MCF 10A (cell line): Measurements from ENCODE around the gene BATF3. TPM values are rescaled to one million over a fixed set of nuclear protein-coding genes. Genes with fewer than 3 reads are reported as not detected.
A peak's percentile ranks its signal among the peaks of the same experiment; 100 is the strongest.

Experiments
- BruUV-seq: library from RNA; stranded (reverse); fragments of 400-500 nt; replicated peaks from 2 replicates; lab custom pipeline; 2021; lab: Mats Ljungman, UMichigan
- CTCF ChIA-PET: fragments of 300-600 bp; sonication (Branson Sonifier 250); formaldehyde crosslinking; extraction: SDS; loops from one replicate; lab custom pipeline; 2021; ENCODE audit warnings: antibody characterized with exemption, inconsistent platforms; lab: Yijun Ruan, JAX
- POLR2A ChIA-PET: fragments of 300-600, 350-650 bp; sonication (Branson Sonifier 250); formaldehyde crosslinking; extraction: SDS; loops from one replicate; lab custom pipeline; 2020; ENCODE audit warnings: antibody characterized with exemption, inconsistent platforms; lab: Yijun Ruan, JAX
- DNase-seq: peaks from one replicate; pipeline ENCODE4 v3.0.0-alpha.2; 2018; ENCODE audit not compliant: unreplicated experiment
- H3K27ac Mint-ChIP-seq: one replicate; pipeline ENCODE4 v1.8.0; 2022; ENCODE audit warnings: mild to moderate bottlenecking, low read depth, mixed read lengths; ENCODE audit not compliant: unreplicated experiment
- H3K27me3 Mint-ChIP-seq: one replicate; pipeline ENCODE4 v1.8.0; 2022; ENCODE audit warnings: mixed read lengths; ENCODE audit not compliant: insufficient read depth, unreplicated experiment
- H3K36me3 Mint-ChIP-seq: one replicate; pipeline ENCODE4 v1.8.0; 2022; ENCODE audit warnings: mild to moderate bottlenecking, moderate library complexity, mixed read lengths; ENCODE audit not compliant: insufficient read depth, unreplicated experiment
- H3K4me1 Mint-ChIP-seq: one replicate; pipeline ENCODE4 v1.8.0; 2022; ENCODE audit warnings: mixed read lengths; ENCODE audit not compliant: insufficient read depth, unreplicated experiment
- H3K4me3 Mint-ChIP-seq: one replicate; pipeline ENCODE4 v1.8.0; 2022; ENCODE audit warnings: mild to moderate bottlenecking, moderate library complexity, mixed read lengths; ENCODE audit not compliant: unreplicated experiment
- H3K9me3 Mint-ChIP-seq: one replicate; pipeline ENCODE4 v1.8.0; 2022; ENCODE audit warnings: mixed read lengths; ENCODE audit not compliant: unreplicated experiment
- intact Hi-C: fragments of 100-400 bp; cut with micrococcal nuclease; formaldehyde crosslinking; loops from 2 replicates; pipeline ENCODE4 v1.14.1; 2022
- total RNA-seq: library from RNA; stranded (reverse); gene quantifications from 2 replicates; pipeline ENCODE4 v1.2.3, GENCODE V29; 2022
- TF ChIP-seq, protein P1 (sequence below): fragments of 200-600 bp; IDR thresholded peaks from one replicate; pipeline ENCODE4 v1.8.0; 2022; ENCODE audit warnings: antibody characterized with exemption, mild to moderate bottlenecking; ENCODE audit not compliant: unreplicated experiment

The BATF3 gene
- total RNA-seq, 1 experiment from 2014 or later: 1.5 TPM

DNA sequence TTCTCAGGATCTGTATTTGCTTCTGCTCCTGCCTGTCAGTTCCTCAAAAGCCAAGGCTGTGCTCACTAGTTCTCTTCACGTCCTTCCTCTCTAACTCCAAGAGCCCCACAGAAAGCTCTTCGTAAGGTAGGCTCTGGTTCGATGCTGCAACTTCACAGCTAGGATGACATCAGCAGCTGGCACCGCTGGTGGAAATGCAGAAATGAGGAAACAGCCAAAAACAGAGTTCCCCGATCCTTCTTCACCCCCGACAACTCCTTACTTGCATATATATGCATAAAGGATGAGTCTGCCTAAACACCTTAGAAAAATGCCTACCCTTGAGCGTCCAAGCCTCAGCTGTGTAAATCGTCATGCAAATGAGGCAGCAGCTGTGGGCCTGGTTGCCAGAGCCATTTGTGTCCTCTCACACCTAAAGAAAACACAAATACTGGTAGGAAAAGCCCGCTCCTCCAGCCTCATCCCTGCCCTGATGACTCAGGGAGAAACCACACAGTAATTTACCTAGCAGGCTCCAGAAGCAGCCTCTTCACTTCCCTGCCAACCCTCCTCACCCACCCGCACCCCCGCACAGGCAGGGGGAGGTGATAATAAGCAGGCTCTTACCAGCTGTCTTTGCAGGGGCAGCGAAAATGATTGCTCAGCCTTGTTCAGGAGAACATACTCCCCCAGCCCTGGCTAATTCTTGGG lies 28.2 kb downstream of the BATF3 start:
- Mint-ChIP-seq H3K4me3 (peak overlapping the region; percentile 50), H3K9me3 (no peaks in the 10 kb centered on the region), H3K36me3 (no peaks in the 10 kb centered on the region), H3K27ac (peak overlapping the region; percentile 29), H3K27me3 (no peaks in the 10 kb centered on the region), H3K4me1 (peaks cover 31% of the 10 kb centered on the region)
- ChIA-PET CTCF (interaction anchor here (0.6 to 3.9 kb wide), 7 partner anchors 17 to 211 kb away, joined by 3 to 19 read pairs (median 4); no protein-coding TSS in a partner anchor), POLR2A (interaction anchor here (0.6 to 1.6 kb wide), 16 partner anchors 11 to 385 kb away, joined by 3 to 5 read pairs (median 3); partner anchors contain the start of gene ATF3)
- TF ChIP-seq, protein P1, sequence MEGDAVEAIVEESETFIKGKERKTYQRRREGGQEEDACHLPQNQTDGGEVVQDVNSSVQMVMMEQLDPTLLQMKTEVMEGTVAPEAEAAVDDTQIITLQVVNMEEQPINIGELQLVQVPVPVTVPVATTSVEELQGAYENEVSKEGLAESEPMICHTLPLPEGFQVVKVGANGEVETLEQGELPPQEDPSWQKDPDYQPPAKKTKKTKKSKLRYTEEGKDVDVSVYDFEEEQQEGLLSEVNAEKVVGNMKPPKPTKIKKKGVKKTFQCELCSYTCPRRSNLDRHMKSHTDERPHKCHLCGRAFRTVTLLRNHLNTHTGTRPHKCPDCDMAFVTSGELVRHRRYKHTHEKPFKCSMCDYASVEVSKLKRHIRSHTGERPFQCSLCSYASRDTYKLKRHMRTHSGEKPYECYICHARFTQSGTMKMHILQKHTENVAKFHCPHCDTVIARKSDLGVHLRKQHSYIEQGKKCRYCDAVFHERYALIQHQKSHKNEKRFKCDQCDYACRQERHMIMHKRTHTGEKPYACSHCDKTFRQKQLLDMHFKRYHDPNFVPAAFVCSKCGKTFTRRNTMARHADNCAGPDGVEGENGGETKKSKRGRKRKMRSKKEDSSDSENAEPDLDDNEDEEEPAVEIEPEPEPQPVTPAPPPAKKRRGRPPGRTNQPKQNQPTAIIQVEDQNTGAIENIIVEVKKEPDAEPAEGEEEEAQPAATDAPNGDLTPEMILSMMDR: no peak
- peak; percentile 95 for DNase-seq
- TSS peak; percentile 71 for BruUV-seq
- intact Hi-C loops: loop anchor here (2.0 kb wide), 1 partner anchor 63 kb away; the partner anchor contains the start of gene ATF3

DNA sequence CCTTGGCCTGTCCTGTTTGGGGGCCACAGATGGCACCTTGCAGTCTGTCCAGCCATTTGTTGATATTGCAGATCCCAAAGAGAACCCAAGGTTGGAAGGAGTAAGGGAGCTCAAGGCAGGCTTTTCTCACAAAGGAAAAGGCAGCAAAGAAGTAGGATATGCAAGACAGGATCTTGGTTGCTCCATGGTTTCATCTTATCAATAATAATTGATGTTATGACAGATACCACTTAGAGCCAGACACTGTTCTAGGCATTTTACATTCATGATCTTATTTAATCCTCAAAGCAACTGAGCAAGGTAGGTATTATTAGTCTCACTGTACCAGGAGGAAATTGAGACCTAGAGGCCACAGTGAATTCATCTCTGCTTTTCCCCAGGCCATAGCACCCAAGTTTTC lies 28.8 kb downstream of the BATF3 start:
- TF ChIP-seq, protein P1: no peak
- Mint-ChIP-seq H3K4me1 (peaks cover 31% of the 10 kb centered on the region), H3K9me3 (no peaks in the 10 kb centered on the region), H3K27ac (peak overlapping the region; percentile 29), H3K36me3 (no peaks in the 10 kb centered on the region), H3K27me3 (no peaks in the 10 kb centered on the region), H3K4me3 (peak overlapping the region; percentile 50)
- ChIA-PET POLR2A (interaction anchor here (0.7 to 1.6 kb wide), 13 partner anchors 15 to 385 kb away, joined by 3 to 5 read pairs (median 3); partner anchors contain the start of gene ATF3), CTCF (interaction anchor here (0.8 to 3.9 kb wide), 3 partner anchors 18 to 194 kb away, joined by 4 to 19 read pairs (median 4); no protein-coding TSS in a partner anchor)
- intact Hi-C loops: loop anchor here (2.0 kb wide), 1 partner anchor 62 kb away; the partner anchor contains the start of gene ATF3
- no peak for DNase-seq
- no TSS peak for BruUV-seq

DNA sequence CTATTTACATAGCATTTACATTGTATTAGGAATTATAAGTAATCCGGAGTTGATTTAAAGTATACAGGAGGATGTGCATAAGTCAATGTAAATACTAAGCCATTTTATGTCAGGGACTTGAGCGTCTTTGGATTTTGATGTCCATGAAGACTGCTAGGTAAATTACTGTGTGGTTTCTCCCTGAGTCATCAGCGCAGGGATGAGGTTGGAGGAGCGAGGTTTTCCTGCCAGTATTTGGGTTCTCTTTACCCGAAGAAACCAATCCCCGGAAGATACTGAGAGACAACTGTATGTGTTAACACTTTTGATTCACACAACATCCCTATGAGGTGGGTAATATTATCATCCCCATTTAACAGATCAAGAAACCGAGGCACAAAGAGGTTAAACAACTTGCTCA lies 29.3 kb downstream of the BATF3 start:
- CTCF ChIA-PET: no interaction called here
- TF ChIP-seq, protein P1: no peak
- POLR2A ChIA-PET: no interaction called here
- intact Hi-C loops: loop anchor here (2.0 kb wide), 1 partner anchor 62 kb away; the partner anchor contains the start of gene ATF3
- H3K4me1 Mint-ChIP-seq: peaks cover 31% of the 10 kb centered on the region
- DNase-seq: no peak
- H3K4me3 Mint-ChIP-seq: no peak overlapping the region
- H3K9me3 Mint-ChIP-seq: no peaks in the 10 kb centered on the region
- H3K36me3 Mint-ChIP-seq: no peaks in the 10 kb centered on the region
- H3K27ac Mint-ChIP-seq: no peak overlapping the region
- H3K27me3 Mint-ChIP-seq: no peaks in the 10 kb centered on the region
- BruUV-seq: no TSS peak

DNA sequence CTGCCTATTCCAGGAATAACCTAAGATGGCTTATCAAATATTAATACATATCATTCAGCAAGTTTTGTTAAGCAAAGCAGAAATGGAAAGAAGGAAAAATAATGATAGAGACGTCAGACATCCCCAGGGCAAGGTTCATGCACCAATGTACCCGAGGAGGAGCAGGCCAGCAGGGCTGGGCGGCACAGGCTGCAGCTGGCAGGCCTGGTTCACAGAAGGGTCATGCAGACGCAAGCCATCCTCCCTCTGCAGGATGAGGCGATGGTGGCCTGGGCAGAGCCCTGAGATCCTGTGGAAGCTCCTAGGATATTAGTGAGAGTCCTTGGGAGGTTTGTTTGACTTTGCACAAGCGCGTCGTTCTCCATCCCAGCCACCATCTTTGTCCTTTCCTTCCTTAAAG lies 30.0 kb downstream of the BATF3 start:
- intact Hi-C loops: no loop called here
- H3K9me3 Mint-ChIP-seq: no peaks in the 10 kb centered on the region
- TF ChIP-seq, protein P1: no peak
- no peak overlapping the region for H3K4me3 Mint-ChIP-seq
- peaks cover 31% of the 10 kb centered on the region for H3K4me1 Mint-ChIP-seq
- ChIA-PET POLR2A (no interaction called here), CTCF (interaction anchor here (1.7 kb wide), 1 partner anchor 15 kb away, joined by 4 read pairs; no protein-coding TSS in a partner anchor)
- H3K36me3 Mint-ChIP-seq: no peaks in the 10 kb centered on the region
- H3K27me3 Mint-ChIP-seq: no peaks in the 10 kb centered on the region
- DNase-seq: no peak
- H3K27ac Mint-ChIP-seq: no peak overlapping the region
- no TSS peak for BruUV-seq
